ENCODE results near the gene TRMT61B.

TRMT61B gene

DNA sequence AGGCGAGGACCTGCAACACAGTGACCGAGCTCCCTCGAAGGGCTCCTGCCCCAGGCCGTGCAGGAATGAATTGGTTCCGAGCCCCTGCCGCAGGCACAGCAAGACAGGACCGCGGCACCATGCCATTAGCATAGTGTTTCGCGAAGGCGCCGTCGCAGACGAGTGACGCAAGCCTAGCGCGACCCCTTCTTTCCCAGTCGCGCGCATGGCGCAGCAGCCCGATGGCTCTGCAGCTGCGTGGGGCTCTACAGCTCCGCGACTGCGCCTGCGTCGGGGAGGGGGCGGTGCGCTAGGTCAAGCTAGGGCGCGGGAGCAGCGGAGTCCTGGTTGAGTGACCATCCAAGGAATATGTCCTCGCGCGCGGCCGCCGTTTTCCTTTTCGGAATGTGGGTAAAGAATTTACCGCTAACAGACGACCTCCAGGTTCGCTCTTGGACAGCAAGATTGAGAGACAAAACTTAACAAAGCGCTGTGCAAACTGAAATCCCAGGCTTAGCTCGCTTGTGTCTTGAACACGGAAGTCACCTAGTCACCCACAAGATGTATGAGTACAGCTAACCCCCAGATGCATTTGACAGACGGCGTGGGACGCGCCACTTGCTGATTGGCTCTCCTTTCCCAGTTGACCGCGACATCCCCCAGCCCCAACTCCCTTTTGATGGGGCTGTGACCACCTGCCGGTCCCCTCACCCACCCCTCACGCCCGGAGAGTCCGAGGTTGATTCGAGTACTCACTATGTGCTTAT, at the start of gene TRMT61B (continued):
- TF ChIP-seq ZNF707 (tag by site-specific recombination; IDR thresholded peaks at IDR 0.05) = no peak
- TF ChIP-seq ZBTB7A (tag by site-specific recombination; IDR thresholded peaks at IDR 0.05; ENCODE audit: low read depth) = 0 out of 2 replicates have a peak, but pooled peaks have one; percentile 36
- no peak for TF ChIP-seq ZNF623 (tag by site-specific recombination; IDR thresholded peaks at IDR 0.05)
- no peak for TF ChIP-seq ZNF561 (tag by site-specific recombination; IDR thresholded peaks at IDR 0.05; ENCODE audit: borderline replicate concordance)
- TF ChIP-seq, protein P1, sequence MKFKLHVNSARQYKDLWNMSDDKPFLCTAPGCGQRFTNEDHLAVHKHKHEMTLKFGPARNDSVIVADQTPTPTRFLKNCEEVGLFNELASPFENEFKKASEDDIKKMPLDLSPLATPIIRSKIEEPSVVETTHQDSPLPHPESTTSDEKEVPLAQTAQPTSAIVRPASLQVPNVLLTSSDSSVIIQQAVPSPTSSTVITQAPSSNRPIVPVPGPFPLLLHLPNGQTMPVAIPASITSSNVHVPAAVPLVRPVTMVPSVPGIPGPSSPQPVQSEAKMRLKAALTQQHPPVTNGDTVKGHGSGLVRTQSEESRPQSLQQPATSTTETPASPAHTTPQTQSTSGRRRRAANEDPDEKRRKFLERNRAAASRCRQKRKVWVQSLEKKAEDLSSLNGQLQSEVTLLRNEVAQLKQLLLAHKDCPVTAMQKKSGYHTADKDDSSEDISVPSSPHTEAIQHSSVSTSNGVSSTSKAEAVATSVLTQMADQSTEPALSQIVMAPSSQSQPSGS (tag by site-specific recombination; IDR thresholded peaks at IDR 0.05; ENCODE audit: low read depth) = no peak
- no peak; the same call in 1 of the 2 replicates for TF ChIP-seq ZNF2 (tag by site-specific recombination; IDR thresholded peaks at IDR 0.05)
- no peak for TF ChIP-seq ZNF571 (tag by site-specific recombination; IDR thresholded peaks at IDR 0.05)
- TF ChIP-seq ZNF521 (tag by site-specific recombination; IDR thresholded peaks at IDR 0.05) = no peak
- TF ChIP-seq, protein P2, sequence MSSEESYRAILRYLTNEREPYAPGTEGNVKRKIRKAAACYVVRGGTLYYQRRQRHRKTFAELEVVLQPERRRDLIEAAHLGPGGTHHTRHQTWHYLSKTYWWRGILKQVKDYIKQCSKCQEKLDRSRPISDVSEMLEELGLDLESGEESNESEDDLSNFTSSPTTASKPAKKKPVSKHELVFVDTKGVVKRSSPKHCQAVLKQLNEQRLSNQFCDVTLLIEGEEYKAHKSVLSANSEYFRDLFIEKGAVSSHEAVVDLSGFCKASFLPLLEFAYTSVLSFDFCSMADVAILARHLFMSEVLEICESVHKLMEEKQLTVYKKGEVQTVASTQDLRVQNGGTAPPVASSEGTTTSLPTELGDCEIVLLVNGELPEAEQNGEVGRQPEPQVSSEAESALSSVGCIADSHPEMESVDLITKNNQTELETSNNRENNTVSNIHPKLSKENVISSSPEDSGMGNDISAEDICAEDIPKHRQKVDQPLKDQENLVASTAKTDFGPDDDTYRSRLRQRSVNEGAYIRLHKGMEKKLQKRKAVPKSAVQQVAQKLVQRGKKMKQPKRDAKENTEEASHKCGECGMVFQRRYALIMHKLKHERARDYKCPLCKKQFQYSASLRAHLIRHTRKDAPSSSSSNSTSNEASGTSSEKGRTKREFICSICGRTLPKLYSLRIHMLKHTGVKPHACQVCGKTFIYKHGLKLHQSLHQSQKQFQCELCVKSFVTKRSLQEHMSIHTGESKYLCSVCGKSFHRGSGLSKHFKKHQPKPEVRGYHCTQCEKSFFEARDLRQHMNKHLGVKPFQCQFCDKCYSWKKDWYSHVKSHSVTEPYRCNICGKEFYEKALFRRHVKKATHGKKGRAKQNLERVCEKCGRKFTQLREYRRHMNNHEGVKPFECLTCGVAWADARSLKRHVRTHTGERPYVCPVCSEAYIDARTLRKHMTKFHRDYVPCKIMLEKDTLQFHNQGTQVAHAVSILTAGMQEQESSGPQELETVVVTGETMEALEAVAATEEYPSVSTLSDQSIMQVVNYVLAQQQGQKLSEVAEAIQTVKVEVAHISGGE (tag by site-specific recombination; conservative IDR thresholded peaks at IDR 0.05; ENCODE audit: low read depth) = no peak
- peak; percentile 45 for TF ChIP-seq ZFHX2 (tag by site-specific recombination; conservative IDR thresholded peaks at IDR 0.05)
- no peak for TF ChIP-seq ZNF121 (tag by site-specific recombination; IDR thresholded peaks at IDR 0.05)
- no peak for TF ChIP-seq ZNF239 (tag by site-specific recombination; IDR thresholded peaks at IDR 0.05)
- TF ChIP-seq, protein P3, sequence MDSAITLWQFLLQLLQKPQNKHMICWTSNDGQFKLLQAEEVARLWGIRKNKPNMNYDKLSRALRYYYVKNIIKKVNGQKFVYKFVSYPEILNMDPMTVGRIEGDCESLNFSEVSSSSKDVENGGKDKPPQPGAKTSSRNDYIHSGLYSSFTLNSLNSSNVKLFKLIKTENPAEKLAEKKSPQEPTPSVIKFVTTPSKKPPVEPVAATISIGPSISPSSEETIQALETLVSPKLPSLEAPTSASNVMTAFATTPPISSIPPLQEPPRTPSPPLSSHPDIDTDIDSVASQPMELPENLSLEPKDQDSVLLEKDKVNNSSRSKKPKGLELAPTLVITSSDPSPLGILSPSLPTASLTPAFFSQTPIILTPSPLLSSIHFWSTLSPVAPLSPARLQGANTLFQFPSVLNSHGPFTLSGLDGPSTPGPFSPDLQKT (IDR thresholded peaks at IDR 0.05; ENCODE audit: borderline replicate concordance, low read depth, low read length) = no peak
- TF ChIP-seq ZNF624 (tag by site-specific recombination; IDR thresholded peaks at IDR 0.05) = no peak
- TF ChIP-seq ZNF223 (tag by site-specific recombination; IDR thresholded peaks at IDR 0.05) = no peak
- TF ChIP-seq, protein P4, sequence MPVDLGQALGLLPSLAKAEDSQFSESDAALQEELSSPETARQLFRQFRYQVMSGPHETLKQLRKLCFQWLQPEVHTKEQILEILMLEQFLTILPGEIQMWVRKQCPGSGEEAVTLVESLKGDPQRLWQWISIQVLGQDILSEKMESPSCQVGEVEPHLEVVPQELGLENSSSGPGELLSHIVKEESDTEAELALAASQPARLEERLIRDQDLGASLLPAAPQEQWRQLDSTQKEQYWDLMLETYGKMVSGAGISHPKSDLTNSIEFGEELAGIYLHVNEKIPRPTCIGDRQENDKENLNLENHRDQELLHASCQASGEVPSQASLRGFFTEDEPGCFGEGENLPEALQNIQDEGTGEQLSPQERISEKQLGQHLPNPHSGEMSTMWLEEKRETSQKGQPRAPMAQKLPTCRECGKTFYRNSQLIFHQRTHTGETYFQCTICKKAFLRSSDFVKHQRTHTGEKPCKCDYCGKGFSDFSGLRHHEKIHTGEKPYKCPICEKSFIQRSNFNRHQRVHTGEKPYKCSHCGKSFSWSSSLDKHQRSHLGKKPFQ (tag by site-specific recombination; IDR thresholded peaks at IDR 0.05) = no peak
- TF ChIP-seq ZBTB20 (tag by site-specific recombination; IDR thresholded peaks at IDR 0.05) = peak; percentile 37; the same call in 1 of the 2 replicates
- no peak for TF ChIP-seq ZNF549 (tag by site-specific recombination; IDR thresholded peaks at IDR 0.05)
- TF ChIP-seq TRIM28 (IDR thresholded peaks at IDR 0.05; ENCODE audit: borderline replicate concordance, low read length) = peak; percentile 76; the same call in 1 of the 2 replicates
- TF ChIP-seq ZNF214 (tag by site-specific recombination; IDR thresholded peaks at IDR 0.05; ENCODE audit: borderline replicate concordance) = no peak
- TF ChIP-seq ZNF660 (tag by site-specific recombination; IDR thresholded peaks at IDR 0.05) = no peak
- TF ChIP-seq GLIS1 (tag by site-specific recombination; IDR thresholded peaks at IDR 0.05) = no peak
- peak; percentile 46; the same call in 1 of the 2 replicates for TF ChIP-seq ZBTB48 (tag by site-specific recombination; IDR thresholded peaks at IDR 0.05)
- no peak for TF ChIP-seq ZNF248 (tag by site-specific recombination; IDR thresholded peaks at IDR 0.05)
- TF ChIP-seq, protein P5, sequence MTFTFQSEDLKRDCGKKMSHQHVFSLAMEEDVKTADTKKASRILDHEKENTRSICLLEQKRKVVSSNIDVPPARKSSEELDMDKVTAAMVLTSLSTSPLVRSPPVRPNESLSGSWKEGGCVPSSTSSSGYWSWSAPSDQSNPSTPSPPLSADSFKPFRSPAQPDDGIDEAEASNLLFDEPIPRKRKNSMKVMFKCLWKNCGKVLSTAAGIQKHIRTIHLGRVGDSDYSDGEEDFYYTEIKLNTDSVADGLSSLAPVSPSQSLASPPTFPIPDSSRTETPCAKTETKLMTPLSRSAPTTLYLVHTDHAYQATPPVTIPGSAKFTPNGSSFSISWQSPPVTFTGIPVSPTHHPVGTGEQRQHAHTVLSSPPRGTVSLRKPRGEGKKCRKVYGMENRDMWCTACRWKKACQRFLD (tag by site-specific recombination; IDR thresholded peaks at IDR 0.05) = no peak
- no peak for TF ChIP-seq FEZF1 (tag by site-specific recombination; IDR thresholded peaks at IDR 0.05)
- peak; percentile 86 for TF ChIP-seq YY1 (tag by site-specific recombination; IDR thresholded peaks at IDR 0.05)
- TF ChIP-seq, protein P6, sequence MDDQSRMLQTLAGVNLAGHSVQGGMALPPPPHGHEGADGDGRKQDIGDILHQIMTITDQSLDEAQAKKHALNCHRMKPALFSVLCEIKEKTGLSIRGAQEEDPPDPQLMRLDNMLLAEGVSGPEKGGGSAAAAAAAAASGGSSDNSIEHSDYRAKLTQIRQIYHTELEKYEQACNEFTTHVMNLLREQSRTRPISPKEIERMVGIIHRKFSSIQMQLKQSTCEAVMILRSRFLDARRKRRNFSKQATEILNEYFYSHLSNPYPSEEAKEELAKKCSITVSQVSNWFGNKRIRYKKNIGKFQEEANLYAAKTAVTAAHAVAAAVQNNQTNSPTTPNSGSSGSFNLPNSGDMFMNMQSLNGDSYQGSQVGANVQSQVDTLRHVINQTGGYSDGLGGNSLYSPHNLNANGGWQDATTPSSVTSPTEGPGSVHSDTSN (CRISPR knock-in tag; IDR thresholded peaks at IDR 0.05) = peak; percentile 90; the same call in 1 of the 2 replicates
- TF ChIP-seq ZNF544 (tag by site-specific recombination; IDR thresholded peaks at IDR 0.05) = no peak
- no peak for TF ChIP-seq ZSCAN23 (tag by site-specific recombination; IDR thresholded peaks at IDR 0.05)
- TF ChIP-seq ZNF701 (tag by site-specific recombination; IDR thresholded peaks at IDR 0.05) = no peak

Data from HEK293 (cell line).